ENCODE data around the gene CDK14. TPM values are rescaled to one million over a fixed set of nuclear protein-coding genes. Genes with fewer than 3 reads are reported as not detected.

CDK14 gene
- total RNA-seq, 1 donor = 41.0 TPM

DNA sequence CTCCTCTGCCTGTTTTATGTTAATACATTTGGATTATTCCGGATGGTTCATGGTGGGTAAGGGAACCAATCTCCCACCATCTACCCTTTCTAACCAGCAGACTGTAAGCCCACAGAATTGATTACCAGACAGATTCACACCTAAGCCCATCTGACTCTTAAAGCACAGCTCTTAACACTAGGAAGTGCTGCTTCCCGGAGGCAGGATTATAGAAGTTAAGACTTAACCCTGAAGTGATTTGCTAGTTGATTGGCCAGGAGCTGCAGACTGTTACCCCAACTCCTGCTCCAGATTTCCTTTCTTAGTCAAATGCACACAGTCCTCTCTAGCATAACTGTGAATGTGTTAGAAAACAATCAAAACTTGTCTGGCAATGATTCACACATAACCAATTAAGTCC, 221.7 kb downstream of the CDK14 start:
- no peak overlapping the region for H3K4me3 ChIP-seq (ENCODE audit: low read depth, low read length)
- DNase-seq (ENCODE audit: low read depth) = no peak
- no peak for TF ChIP-seq CTCF (IDR thresholded peaks at IDR 0.05; ENCODE audit: insufficient read depth, low read depth, low read length)

DNA sequence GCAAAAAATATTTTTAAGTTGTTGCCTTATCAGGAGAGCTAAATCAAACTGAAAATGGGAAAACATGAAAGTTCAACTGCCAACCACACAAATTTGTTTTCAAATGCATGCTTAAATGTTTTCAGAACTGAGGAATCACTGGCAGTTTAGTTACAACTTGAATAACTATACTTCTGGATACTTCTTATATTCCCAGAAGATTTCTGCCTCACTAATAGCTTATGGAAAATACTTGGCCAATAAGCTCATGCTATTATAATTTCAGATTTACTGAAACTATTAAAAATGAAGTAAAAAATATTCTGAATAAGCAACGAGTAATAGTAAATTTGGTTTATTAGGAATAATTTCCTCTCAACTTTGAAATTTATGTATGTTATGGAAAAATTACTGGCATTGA, 222.2 kb downstream of the CDK14 start:
- H3K4me3 ChIP-seq (ENCODE audit: low read depth, low read length) = no peak overlapping the region
- DNase-seq (ENCODE audit: low read depth) = no peak
- TF ChIP-seq CTCF (IDR thresholded peaks at IDR 0.05; ENCODE audit: insufficient read depth, low read depth, low read length) = no peak

- no peak for TF ChIP-seq CTCF (IDR thresholded peaks at IDR 0.05; ENCODE audit: insufficient read depth, low read depth, low read length)
- DNase-seq (ENCODE audit: low read depth) = no peak
- no peak overlapping the region for H3K4me3 ChIP-seq (ENCODE audit: low read depth, low read length)
These were observed 226.0 kb downstream of the CDK14 start for GRCh38 chr7:90821961-90822620.

DNA sequence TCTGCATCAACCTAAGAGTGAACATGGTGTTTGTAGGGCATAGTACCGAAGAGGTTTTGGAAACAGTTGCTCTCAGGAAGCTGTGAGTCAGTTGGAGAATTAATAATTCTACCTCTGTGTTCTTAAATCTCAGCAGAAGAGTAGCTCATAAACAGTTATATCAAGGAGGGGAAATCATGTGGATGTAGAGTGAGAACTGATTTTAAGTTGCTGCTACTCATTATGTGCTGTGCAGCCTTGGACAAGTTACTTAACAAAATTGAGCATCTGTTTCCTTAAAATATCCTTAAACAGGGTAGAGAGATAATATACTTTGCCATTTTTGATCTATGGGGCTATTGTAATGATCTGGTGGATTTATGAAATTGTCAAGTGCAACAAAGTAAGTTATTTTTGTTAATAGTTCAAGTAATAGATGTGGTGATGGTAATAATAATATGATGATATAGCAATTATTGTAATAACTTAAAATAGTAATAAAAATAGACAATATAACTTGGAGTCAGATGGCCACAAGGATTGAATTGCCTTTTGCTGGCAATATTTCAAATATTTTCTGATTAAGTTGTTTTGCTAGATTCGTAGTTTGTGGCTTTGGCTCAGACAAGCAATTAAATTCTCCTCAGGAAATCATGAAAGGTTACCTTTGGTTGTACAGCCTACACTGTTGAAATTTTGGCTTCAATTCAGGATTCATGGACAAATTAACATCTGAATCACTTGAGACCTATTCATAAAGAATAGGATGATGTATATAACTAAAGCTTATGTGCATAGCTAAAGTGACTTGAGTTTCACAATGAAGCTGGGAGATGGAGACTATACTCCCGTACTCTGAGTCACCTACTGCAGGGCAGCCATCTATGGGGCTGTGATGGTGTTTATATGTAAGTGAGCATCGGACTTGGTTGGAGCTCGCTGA, 228.5 kb downstream of the CDK14 start:
- TF ChIP-seq CTCF (IDR thresholded peaks at IDR 0.05; ENCODE audit: insufficient read depth, low read depth, low read length) = no peak
- no peak overlapping the region for H3K4me3 ChIP-seq (ENCODE audit: low read depth, low read length)
- DNase-seq (ENCODE audit: low read depth) = peak; percentile 65

GRCh38 chr7:90825779-90826178, 229.7 kb downstream of the CDK14 start:
- H3K4me3 ChIP-seq (ENCODE audit: low read depth, low read length) = no peak overlapping the region
- no peak for TF ChIP-seq CTCF (IDR thresholded peaks at IDR 0.05; ENCODE audit: insufficient read depth, low read depth, low read length)
- DNase-seq (ENCODE audit: low read depth) = peak; percentile 88

- DNase-seq (ENCODE audit: low read depth) = no peak
- H3K4me3 ChIP-seq (ENCODE audit: low read depth, low read length) = no peak overlapping the region
- no peak for TF ChIP-seq CTCF (IDR thresholded peaks at IDR 0.05; ENCODE audit: insufficient read depth, low read depth, low read length)
These were observed 232.5 kb downstream of the CDK14 start for GRCh38 chr7:90828601-90829000.
